NT2/D1 (cell line): ENCODE measurements around the gene THRA.

ENCODE experiments used
- SUZ12 ChIP-seq: IDR thresholded peaks from 2 replicates; pipeline ENCODE4 v1.6.1; 2011; ENCODE audit not compliant: insufficient read length, insufficient read depth; ENCODE audit errors: extremely low read depth
- YY1 ChIP-seq: IDR thresholded peaks from 2 replicates; pipeline ENCODE4 v1.6.1; 2011; ENCODE audit not compliant: insufficient read length, insufficient read depth
- ZNF274 ChIP-seq: IDR thresholded peaks from 2 replicates; pipeline ENCODE4 v1.6.1; 2011; ENCODE audit warnings: mild to moderate bottlenecking, low read depth, low read length

GRCh38 chr17:40063187-40063771 lies 514 bp downstream of the THRA start:
- no peak for TF ChIP-seq ZNF274
- TF ChIP-seq SUZ12: no peak
- TF ChIP-seq YY1: no peak
